ENCODE results near the gene LNPEP.
"Not testable (repeated sequence)": the region's sequence is repeated elsewhere in the genome, so short reads cannot be mapped to it uniquely, and the experiment has no call there.

The LNPEP gene

GRCh38 chr5:96930589-96930988, 5.3 kb upstream of the LNPEP start:
- no peak for DNase-seq

GRCh38 chr5:96931037-96931436, 4.8 kb upstream of the LNPEP start:
- DNase-seq: not testable (repeated sequence)

- no peak for DNase-seq
Measured at GRCh38 chr5:96931605-96932004, 4.3 kb upstream of the LNPEP start.

GRCh38 chr5:96932026-96932425, 3.9 kb upstream of the LNPEP start:
- DNase-seq: no peak

GRCh38 chr5:96933764-96934707, 1.8 kb upstream of the LNPEP start:
- no peak for DNase-seq

- DNase-seq: peak; percentile 74
Measured at GRCh38 chr5:96934708-96935558, 947 bp upstream of the LNPEP start.

GRCh38 chr5:96936431-96937320, 796 bp downstream of the LNPEP start:
- DNase-seq: no peak

GRCh38 chr5:96940586-96940985, 4.7 kb downstream of the LNPEP start:
- DNase-seq: no peak

- no peak for DNase-seq
Measured at GRCh38 chr5:96941140-96941539, 5.3 kb downstream of the LNPEP start.

GRCh38 chr5:96942078-96942477, 6.2 kb downstream of the LNPEP start:
- DNase-seq: no peak

GRCh38 chr5:96942911-96943310, 7.0 kb downstream of the LNPEP start:
- no peak for DNase-seq

GRCh38 chr5:96943799-96944198, 7.9 kb downstream of the LNPEP start:
- DNase-seq: no peak

- DNase-seq: no peak
Measured at GRCh38 chr5:96945144-96945897, 9.4 kb downstream of the LNPEP start.

- no peak for DNase-seq
Measured at GRCh38 chr5:96946381-96946780, 10.5 kb downstream of the LNPEP start.

- no peak for DNase-seq
Measured at GRCh38 chr5:96952118-96952750, 16.4 kb downstream of the LNPEP start.

GRCh38 chr5:96952974-96953730, 17.3 kb downstream of the LNPEP start:
- DNase-seq: no peak

GRCh38 chr5:96957254-96958049, 21.6 kb downstream of the LNPEP start:
- DNase-seq: no peak

- no peak for DNase-seq
Measured at GRCh38 chr5:96958977-96959376, 23.1 kb downstream of the LNPEP start.

GRCh38 chr5:96961053-96961452, 25.2 kb downstream of the LNPEP start:
- DNase-seq: no peak

GRCh38 chr5:96962540-96962991, 26.7 kb downstream of the LNPEP start:
- no peak for DNase-seq
